ENCODE results near the gene FLAD1.
"Not testable (repeated sequence)": the region's sequence is repeated elsewhere in the genome, so short reads cannot be mapped to it uniquely, and the experiment has no call there.

Gene FLAD1

GRCh38 chr1:154986736-154987135 lies 3.6 kb downstream of the FLAD1 start:
- not testable (repeated sequence) for H3K4me3 ChIP-seq (ENCODE audit: low read length); H3K4me1 ChIP-seq (ENCODE audit: insufficient read depth, low read length); H3K9ac ChIP-seq (ENCODE audit: low read depth, low read length); H3K27ac ChIP-seq (ENCODE audit: low read length); H3K27me3 ChIP-seq (ENCODE audit: insufficient read depth, low read length); H3K9me3 ChIP-seq (ENCODE audit: insufficient read depth, low read depth, low read length)
- H3K36me3 ChIP-seq (ENCODE audit: insufficient read depth, low read depth, low read length), result peaks cover 62% of the 10 kb centered on the region

GRCh38 chr1:154987326-154987725 lies 4.2 kb downstream of the FLAD1 start:
- Histone ChIP-seq H3K4me1 (ENCODE audit: insufficient read depth, low read length) (peaks cover 4% of the 10 kb centered on the region; the same call in 1 of the 2 replicates), H3K27me3 (ENCODE audit: insufficient read depth, low read length) (no peaks in the 10 kb centered on the region), H3K9ac (ENCODE audit: low read depth, low read length) (no peak overlapping the region), H3K36me3 (ENCODE audit: insufficient read depth, low read depth, low read length) (peaks cover 63% of the 10 kb centered on the region), H3K9me3 (ENCODE audit: insufficient read depth, low read depth, low read length) (no peaks in the 10 kb centered on the region), H3K27ac (ENCODE audit: low read length) (no peak overlapping the region), H3K4me3 (ENCODE audit: low read length) (no peak overlapping the region)

GRCh38 chr1:154988058-154988954 lies 5.2 kb downstream of the FLAD1 start:
- H3K9ac ChIP-seq (ENCODE audit: low read depth, low read length), result no peak overlapping the region
- no peaks in the 10 kb centered on the region for H3K9me3 ChIP-seq (ENCODE audit: insufficient read depth, low read depth, low read length)
- no peak overlapping the region for H3K27ac ChIP-seq (ENCODE audit: low read length)
- peaks cover 63% of the 10 kb centered on the region for H3K36me3 ChIP-seq (ENCODE audit: insufficient read depth, low read depth, low read length)
- H3K4me3 ChIP-seq (ENCODE audit: low read length), result no peak overlapping the region
- no peaks in the 10 kb centered on the region for H3K4me1 ChIP-seq (ENCODE audit: insufficient read depth, low read length)
- H3K27me3 ChIP-seq (ENCODE audit: insufficient read depth, low read length), result no peaks in the 10 kb centered on the region

GRCh38 chr1:154989195-154989860 lies 6.2 kb downstream of the FLAD1 start:
- H3K36me3 ChIP-seq (ENCODE audit: insufficient read depth, low read depth, low read length), result peaks cover 63% of the 10 kb centered on the region
- H3K9ac ChIP-seq (ENCODE audit: low read depth, low read length), result no peak overlapping the region
- H3K27me3 ChIP-seq (ENCODE audit: insufficient read depth, low read length), result no peaks in the 10 kb centered on the region
- H3K9me3 ChIP-seq (ENCODE audit: insufficient read depth, low read depth, low read length), result no peaks in the 10 kb centered on the region
- no peak overlapping the region for H3K4me3 ChIP-seq (ENCODE audit: low read length)
- H3K27ac ChIP-seq (ENCODE audit: low read length), result no peak overlapping the region
- H3K4me1 ChIP-seq (ENCODE audit: insufficient read depth, low read length), result no peaks in the 10 kb centered on the region

- Histone ChIP-seq H3K9me3 (ENCODE audit: insufficient read depth, low read depth, low read length) (no peaks in the 10 kb centered on the region), H3K9ac (ENCODE audit: low read depth, low read length) (no peak overlapping the region), H3K4me1 (ENCODE audit: insufficient read depth, low read length) (no peaks in the 10 kb centered on the region), H3K4me3 (ENCODE audit: low read length) (no peak overlapping the region), H3K27me3 (ENCODE audit: insufficient read depth, low read length) (no peaks in the 10 kb centered on the region), H3K36me3 (ENCODE audit: insufficient read depth, low read depth, low read length) (peaks cover 61% of the 10 kb centered on the region), H3K27ac (ENCODE audit: low read length) (no peak overlapping the region)
These were observed 7.1 kb downstream of the FLAD1 start for GRCh38 chr1:154990276-154990675.

GRCh38 chr1:154992721-154993571 lies 9.8 kb downstream of the FLAD1 start:
- Histone ChIP-seq H3K4me3 (ENCODE audit: low read length) (no peak overlapping the region), H3K4me1 (ENCODE audit: insufficient read depth, low read length) (no peaks in the 10 kb centered on the region), H3K9me3 (ENCODE audit: insufficient read depth, low read depth, low read length) (no peaks in the 10 kb centered on the region), H3K9ac (ENCODE audit: low read depth, low read length) (no peak overlapping the region), H3K27ac (ENCODE audit: low read length) (no peak overlapping the region), H3K36me3 (ENCODE audit: insufficient read depth, low read depth, low read length) (peaks cover 36% of the 10 kb centered on the region), H3K27me3 (ENCODE audit: insufficient read depth, low read length) (no peaks in the 10 kb centered on the region)

- no peaks in the 10 kb centered on the region for H3K4me1 ChIP-seq (ENCODE audit: insufficient read depth, low read length)
- no peak within 1 kb of the TSS for H3K9ac ChIP-seq (ENCODE audit: low read depth, low read length)
- H3K27ac ChIP-seq (ENCODE audit: low read length), result no peak within 1 kb of the TSS
- no peaks in the 10 kb centered on the region for H3K27me3 ChIP-seq (ENCODE audit: insufficient read depth, low read length)
- H3K36me3 ChIP-seq (ENCODE audit: insufficient read depth, low read depth, low read length), result peaks cover 28% of the 10 kb centered on the region
- no peak within 1 kb of the TSS for H3K4me3 ChIP-seq (ENCODE audit: low read length)
- no peaks in the 10 kb centered on the region for H3K9me3 ChIP-seq (ENCODE audit: insufficient read depth, low read depth, low read length)
These were observed 10.6 kb downstream of the FLAD1 start, which contains the start of gene LENEP for GRCh38 chr1:154993572-154994268. Gene LENEP (plus strand): TSS chr1:154993586. CDS start chr1:154993608, 22 bp downstream.

GRCh38 chr1:154994269-154994587 lies 11.1 kb downstream of the FLAD1 start:
- no peak overlapping the region for H3K27ac ChIP-seq (ENCODE audit: low read length)
- peaks cover 23% of the 10 kb centered on the region for H3K36me3 ChIP-seq (ENCODE audit: insufficient read depth, low read depth, low read length)
- no peaks in the 10 kb centered on the region for H3K27me3 ChIP-seq (ENCODE audit: insufficient read depth, low read length)
- no peak overlapping the region for H3K4me3 ChIP-seq (ENCODE audit: low read length)
- no peaks in the 10 kb centered on the region for H3K9me3 ChIP-seq (ENCODE audit: insufficient read depth, low read depth, low read length)
- H3K4me1 ChIP-seq (ENCODE audit: insufficient read depth, low read length), result no peaks in the 10 kb centered on the region
- no peak overlapping the region for H3K9ac ChIP-seq (ENCODE audit: low read depth, low read length)

GRCh38 chr1:154994591-154994990 lies 11.4 kb downstream of the FLAD1 start:
- H3K9me3 ChIP-seq (ENCODE audit: insufficient read depth, low read depth, low read length), result no peaks in the 10 kb centered on the region
- peaks cover under 1% of the 10 kb centered on the region; the same call in 1 of the 2 replicates for H3K4me1 ChIP-seq (ENCODE audit: insufficient read depth, low read length)
- H3K9ac ChIP-seq (ENCODE audit: low read depth, low read length), result no peak overlapping the region
- H3K27ac ChIP-seq (ENCODE audit: low read length), result no peak overlapping the region
- peaks cover 20% of the 10 kb centered on the region for H3K36me3 ChIP-seq (ENCODE audit: insufficient read depth, low read depth, low read length)
- H3K4me3 ChIP-seq (ENCODE audit: low read length), result no peak overlapping the region
- no peaks in the 10 kb centered on the region for H3K27me3 ChIP-seq (ENCODE audit: insufficient read depth, low read length)

- not testable (repeated sequence) for H3K4me3 ChIP-seq (ENCODE audit: low read length); H3K4me1 ChIP-seq (ENCODE audit: insufficient read depth, low read length); H3K27me3 ChIP-seq (ENCODE audit: insufficient read depth, low read length); H3K27ac ChIP-seq (ENCODE audit: low read length); H3K9me3 ChIP-seq (ENCODE audit: insufficient read depth, low read depth, low read length); H3K9ac ChIP-seq (ENCODE audit: low read depth, low read length)
- H3K36me3 ChIP-seq (ENCODE audit: insufficient read depth, low read depth, low read length), result peaks cover 11% of the 10 kb centered on the region; the same call in 1 of the 2 replicates
These were observed 12.3 kb downstream of the FLAD1 start for GRCh38 chr1:154995301-154995983.

Data from iPS-20b (cell line).